Measurements from ENCODE around the gene MIER1.

- TF ChIP-seq EZH2 (IDR thresholded peaks at IDR 0.05) (no peak), POLR2AphosphoS5 (IDR thresholded peaks at IDR 0.05; ENCODE audit: borderline replicate concordance, low read depth, low read length) (no peak), FOXP2 (optimal IDR thresholded peaks at IDR 0.05; ENCODE audit: control extremely low read depth, extremely low read length, insufficient read depth) (no peak)
Observed at GRCh38 chr1:67031859-67032247, 107.1 kb downstream of the MIER1 start.
